Suppressor macrophage (primary cell): ENCODE data around the gene TMEM74B.
"Not testable (repeated sequence)": the region's sequence is repeated elsewhere in the genome, so short reads cannot be mapped to it uniquely, and the experiment has no call there.

Experiments used
- DNase-seq, 4 experiments: peaks; one replicate each; pipeline ENCODE4 v3.0.0-alpha.2; 2020 to 2022
- total RNA-seq, 17 experiments: gene quantifications; one replicate each; lab custom pipeline; 2026; ENCODE audit warnings: mixed read lengths in 6 of 17, inconsistent platforms in 3 of 17; lab: John Stamatoyannopoulos, UW

Gene TMEM74B
- 0 to 1.2 (median 0.05) reads per million in 17 experiments for total RNA-seq

DNA sequence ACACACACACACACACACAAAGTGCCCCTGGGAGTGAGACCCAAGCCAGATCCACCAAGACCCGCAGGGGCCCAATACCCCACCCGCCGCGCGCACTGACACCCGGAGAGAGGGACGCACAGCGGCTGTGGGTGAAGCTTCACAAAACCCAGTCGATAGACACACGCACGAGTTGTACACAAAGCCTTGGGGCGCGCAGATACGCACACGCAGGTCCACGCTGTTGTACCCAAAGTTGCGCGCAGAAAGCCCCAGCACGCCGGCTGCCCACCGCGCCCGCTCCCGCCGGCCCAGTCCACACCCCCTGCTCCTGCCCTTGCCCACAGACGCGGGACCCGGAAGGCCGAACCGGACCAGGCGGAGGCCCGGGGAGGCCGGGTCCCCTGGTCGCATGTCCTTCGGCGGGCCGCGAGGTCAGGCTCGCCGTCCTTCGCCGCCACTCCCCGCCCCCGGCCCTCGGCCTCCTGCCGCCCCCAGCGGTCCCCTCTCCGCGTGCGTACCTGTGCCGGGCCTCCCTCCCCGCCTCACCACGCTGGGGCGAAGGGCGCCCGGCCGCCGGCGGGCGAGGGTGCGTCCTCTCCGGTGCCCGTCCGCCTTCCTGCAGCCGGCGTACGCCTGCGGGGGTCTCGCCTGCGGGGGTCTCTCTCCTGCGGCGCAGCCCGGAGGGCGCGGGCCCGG, at the start of gene TMEM74B:
Gene TMEM74B (minus strand): TSS at position 344 of the 678 bp plus-strand sequence. CDS start 1,180 bp downstream, outside the sequence.
- peak in 1 of 4 experiments; percentile 14 for DNase-seq

DNA sequence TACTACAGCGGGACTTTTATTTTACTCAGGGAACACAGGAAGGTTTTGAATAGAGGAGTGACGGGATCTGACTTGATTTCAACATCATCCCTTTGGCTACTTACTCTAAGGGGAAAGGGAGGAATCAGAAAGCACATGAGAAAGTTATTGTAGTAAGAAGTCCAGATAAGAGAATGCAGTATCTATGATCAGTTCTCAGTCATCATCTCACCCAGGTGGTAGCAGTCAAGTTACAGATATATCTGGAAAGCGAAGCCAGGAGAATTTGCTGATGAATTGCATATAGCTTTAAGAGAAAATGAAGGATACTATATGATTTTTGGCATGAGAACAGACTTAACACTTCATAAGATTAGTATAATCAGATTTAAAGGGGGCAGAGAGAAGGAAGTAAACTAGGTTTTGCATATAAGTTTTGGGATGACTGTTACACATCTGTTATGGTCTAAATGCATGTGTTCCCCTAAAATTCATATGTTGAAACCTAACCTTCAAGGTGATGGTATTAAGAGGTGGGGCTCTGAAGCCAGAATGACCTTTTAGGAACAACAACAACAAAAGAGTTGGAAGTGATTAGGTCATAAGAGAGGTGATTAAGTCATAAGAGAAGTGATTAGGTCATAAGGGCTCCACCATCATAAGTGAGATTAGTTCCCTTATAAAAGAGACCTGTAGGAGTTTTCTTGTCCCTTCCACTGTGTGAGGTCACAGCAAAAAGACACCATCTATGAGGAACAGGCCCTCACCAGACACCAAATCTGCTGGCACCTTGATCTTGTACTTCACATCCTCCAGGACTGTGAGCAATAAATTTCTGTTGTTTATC, 47.7 kb upstream of the TMEM74B start:
- DNase-seq: peak in 1 of 4 experiments; percentile 17

DNA sequence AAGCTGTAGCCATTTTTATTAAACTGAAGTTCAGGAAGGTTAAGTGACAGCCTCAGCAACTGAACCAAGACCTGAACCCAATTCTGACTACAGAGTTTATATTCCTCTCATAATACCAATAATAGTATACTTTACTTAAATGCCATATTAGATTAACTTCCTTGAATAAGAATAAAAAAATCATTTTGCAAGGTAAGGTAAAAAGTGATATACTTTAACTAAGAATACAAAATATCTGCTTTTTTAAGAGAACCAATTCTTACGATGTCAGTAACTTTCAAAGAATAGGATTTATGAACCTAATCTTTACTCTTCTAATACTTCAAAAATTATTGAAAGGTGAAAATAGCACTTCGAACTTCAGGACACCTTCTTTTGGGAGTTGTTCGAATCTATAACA, 44.8 kb upstream of the TMEM74B start:
- DNase-seq: no peak

DNA sequence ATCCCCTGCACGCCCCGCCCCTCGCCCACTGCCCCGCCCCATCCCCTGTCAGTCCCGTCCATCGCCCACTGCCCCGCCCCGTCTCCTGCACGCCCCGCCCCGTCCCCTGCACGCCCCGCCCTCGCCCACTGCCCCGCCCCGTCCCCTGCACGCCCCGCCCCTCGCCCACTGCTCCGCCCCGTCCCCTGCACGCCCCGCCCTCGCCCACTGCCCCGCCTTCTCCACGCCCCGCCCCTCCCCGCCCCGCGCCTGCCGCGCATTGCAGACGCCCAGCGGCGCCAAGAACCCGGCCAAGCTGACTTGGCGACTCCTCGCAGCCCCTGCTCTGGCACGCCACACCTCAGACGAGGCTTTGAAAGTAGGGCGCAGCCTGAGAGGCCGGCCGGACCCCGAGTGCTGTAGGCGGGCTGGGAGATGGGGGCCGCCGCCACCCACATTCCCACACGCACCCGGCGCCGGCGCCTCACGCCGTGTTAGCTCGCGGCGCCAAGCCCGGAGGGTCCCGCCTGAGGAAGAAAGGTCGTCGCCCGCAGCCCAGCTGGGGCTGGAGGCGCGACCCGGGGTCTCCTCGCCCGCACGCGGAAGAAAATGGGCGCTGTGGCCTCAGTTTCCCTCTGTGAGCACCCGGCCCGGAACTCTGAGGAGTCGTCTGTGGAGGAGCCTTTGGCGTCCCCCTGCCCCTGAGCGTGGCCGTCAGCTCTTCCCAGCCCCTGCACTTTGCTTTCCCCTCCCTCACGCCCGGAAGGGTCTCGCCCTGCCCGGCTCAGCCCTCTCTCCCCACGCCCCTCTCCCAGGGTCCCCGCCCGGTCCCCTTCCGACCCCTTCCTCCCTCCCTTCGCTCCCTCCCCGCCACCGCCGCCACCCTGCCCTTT, 41.2 kb upstream of the TMEM74B start, which contains the start of gene RAD21L1:
Gene RAD21L1 (plus strand): TSS at position 262 of the 872 bp plus-strand sequence. CDS start 2,410 bp downstream, outside the sequence.
- DNase-seq: peak; percentile 56 to 89 (median 79)

DNA sequence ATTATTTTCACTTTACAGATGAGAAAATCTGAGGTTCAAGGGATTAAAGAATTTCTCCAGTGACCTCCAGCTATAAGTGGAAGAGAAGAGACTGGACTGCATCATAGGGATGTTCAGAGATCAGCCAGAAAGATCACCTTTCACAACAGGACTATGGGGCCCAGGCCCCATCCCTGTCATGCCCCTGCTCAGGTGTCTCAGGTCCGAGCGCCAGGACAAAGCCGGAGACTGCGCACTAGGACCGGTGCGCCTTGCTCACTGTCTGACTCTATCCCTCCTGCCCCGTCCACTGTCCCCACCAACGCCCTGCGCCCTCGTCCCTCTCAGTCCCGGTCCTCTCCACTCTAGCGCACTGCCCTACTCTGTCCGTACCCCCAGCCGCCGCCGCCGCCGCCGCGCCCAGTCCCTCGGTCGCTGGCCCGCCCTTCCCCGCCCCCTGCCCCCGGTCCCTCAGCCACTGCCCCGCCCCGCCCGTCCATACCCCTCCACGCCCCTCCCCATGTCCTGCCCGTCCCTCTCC, 40.5 kb upstream of the TMEM74B start:
- DNase-seq: no peak

DNA sequence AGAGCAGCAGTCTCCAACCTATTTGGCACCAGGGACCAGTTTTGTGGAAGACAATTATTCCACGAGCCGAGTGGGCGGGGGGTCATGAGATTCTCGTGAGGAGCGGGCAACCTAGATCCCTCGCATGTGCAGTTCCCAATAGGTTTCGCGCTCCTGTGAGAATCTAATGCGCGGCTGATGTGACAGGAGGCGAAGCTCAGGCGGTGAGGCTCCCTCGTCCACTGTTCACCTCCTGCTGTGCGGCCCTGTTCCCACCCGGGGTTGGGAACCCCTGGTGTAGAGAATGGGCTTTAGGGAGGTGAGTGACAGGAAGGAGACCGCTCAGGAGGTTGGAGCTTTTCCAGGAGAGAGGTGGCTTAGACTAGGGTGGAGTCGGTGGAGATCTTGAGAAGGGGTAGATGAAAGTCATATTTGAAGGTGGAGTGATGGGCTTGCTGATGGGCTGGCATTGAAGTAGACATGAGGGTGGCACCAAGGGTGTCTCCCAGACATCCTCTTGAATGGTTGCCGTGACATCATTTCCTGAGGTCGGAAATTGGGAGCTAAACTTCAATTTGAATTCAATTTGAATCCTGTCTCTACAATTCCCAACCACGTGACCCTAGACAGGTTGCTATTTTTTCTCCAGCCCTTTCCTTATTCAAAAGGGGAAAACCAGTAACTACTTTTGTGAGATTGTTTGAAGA, 39.6 kb upstream of the TMEM74B start:
- no peak for DNase-seq

DNA sequence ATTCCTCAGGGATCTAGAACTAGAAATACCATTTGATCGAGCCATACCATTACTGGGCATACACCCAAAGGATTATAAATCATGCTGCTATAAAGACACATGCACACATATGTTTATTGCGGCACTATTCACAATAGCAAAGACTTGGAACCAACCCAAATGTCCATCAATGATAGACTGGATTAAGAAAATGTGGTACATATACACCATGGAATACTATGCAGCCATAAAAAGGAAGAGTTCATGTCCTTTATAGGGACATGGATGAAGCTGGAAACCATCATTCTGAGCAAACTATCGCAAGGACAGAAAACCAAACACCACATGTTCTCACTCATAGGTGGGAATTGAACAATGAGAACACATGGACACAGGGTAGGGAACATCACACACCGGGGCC, 38.0 kb upstream of the TMEM74B start:
- not testable (repeated sequence) for DNase-seq

DNA sequence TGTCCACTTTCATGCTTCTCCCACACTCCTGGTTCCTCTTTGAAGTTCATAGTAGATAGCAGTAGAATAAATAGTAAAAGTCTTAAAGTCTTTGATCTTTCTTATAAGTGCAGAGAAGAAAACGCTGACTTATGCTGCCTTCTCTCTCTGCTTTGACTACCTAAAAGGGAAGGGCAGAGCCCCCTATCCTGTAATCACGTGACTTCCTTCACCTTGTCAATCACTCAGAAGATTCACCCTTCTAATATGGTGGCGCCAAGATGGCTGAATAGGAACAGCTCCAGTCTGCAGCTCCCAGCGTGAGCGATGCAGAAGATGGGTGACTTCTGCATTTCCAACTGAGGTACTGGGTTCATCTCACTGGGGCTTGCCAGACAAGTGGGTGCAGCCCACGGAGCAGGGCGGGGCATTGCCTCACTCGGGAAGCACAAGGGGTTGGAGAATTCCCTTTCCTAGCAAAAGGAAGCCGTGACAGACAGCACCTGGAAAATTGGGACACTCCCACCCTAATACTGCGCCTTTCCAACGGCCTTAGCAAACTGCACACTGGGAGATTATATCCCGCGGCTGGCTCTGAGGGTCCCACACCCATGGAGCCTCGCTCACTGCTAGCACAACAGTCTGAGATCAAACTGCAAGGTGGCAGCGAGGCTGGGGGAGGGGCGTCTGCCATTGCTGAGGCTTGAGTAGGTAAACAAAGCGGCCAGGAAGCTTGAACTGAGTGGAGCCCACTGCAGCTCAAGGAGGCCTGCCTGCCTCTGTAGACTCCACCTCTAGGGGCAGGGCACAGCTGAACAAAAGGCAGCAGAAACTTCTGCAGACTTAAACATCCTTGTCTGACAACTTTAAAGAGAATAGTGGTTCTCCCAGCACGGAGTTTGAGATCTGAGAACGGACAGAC, 32.0 kb upstream of the TMEM74B start:
- not testable (repeated sequence) for DNase-seq

DNA sequence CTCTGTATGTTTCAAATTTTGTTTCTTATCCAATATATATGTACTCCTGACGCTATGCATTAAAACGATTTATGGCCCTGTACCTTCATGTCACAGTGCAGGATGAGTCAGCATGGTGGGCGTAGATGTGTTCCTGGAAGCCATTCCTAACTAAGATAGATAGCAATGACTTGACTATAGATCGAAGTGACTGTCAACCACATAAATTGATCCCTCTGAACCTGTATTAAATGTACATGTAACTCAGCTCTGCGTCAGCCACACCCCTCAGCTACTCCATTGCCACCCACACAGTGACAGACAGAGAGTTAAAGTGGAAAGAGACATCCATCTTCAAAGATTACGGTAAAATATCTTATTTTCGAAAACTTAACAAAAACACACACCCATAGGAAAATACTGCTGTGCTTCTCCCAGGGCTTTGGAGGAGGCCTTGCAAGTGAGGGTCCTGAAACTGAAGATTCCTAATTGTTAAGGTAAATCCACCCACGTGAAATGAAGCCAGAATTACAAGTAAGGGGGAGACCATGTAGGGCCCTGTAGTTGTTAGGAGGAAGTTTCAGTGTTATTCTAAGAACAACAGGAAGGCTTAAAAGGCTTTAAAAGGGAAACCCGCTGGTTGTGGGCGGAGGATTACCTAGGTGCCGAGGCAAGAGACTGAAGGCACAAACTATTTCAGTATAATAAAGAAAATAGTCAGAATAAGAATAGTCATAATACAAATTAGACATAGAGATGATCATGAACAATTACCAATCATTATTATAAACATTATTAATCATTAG, 30.8 kb upstream of the TMEM74B start:
- DNase-seq: peak in 3 of 4 experiments; percentile 31 to 53 (median 43)

DNA sequence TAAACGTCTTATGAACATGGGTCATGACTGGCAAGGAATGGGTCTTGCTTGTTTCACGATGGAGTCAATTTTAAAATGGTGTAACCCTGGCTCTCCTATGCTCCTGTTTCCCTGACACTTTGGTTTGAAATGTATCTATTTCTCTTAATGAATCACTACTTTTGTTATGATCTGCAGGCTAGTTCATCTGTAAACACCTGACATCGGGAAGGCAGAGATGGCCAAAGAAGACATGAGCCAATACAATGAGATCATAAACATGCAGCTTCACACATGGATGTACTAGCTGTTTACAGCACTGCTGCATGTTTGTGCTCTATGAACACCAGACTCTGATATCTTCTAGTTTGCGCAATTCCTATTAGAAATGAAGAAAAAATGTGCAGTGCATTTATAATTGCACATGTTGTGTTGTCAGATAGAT, 30.1 kb upstream of the TMEM74B start:
- no peak for DNase-seq

DNA sequence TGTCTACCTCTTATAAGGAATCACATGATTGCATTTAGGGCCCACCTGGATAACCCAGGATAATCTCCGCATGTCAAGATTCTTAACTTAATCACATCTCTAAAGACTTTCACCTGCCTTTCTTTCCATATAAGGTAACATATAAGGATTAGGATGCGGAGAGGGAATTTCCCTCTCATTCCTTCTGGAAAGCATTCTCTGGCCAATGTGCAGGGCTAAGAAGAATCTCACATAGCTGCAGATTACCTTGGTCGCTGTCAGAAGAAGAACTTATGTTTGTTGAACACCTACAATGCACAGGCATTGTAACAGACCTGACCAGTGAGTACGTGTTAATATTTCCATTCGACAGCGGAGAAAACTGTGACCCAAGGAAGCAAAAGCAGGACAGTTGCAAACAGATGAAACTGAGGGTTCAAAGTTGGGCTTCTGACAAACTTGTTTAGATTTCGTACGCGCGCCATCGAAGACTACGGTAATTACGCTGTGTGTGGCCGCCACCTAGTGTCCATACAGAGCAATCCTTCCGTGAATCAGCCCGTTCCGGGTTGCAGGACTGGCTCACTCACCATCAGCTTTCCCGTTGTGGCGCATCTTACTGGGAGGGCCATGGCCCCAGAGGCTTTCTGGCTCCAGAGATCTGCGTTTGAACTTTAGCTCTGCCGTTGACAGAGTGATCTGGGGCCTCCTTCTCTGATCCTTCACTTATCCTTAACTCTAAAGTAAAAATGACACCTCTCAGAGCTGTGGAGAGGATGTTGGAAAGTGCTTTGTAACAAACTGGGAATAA, 28.0 kb upstream of the TMEM74B start:
- DNase-seq: peak; percentile 80 to 89 (median 82)

DNA sequence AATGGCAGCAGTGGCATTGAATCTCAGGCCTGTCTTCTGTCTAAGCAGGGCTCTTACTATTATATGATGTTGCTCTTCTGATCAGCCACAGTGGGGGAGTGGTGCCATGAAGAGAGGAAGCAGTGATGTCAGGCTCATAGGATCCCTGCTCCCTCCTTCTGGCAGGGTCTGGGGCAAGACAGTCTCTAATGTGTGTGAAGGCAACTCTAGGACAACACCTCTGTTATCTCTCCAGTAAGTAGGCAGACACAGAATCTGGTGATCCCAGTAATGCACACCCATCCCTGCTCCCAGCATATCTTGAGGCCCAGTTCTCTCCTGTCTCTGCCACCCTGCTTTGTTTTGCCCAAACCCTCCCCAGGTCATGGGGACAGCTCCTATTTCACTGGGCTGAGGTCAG, 27.2 kb upstream of the TMEM74B start:
- peak; percentile 65 to 78 (median 72) for DNase-seq

DNA sequence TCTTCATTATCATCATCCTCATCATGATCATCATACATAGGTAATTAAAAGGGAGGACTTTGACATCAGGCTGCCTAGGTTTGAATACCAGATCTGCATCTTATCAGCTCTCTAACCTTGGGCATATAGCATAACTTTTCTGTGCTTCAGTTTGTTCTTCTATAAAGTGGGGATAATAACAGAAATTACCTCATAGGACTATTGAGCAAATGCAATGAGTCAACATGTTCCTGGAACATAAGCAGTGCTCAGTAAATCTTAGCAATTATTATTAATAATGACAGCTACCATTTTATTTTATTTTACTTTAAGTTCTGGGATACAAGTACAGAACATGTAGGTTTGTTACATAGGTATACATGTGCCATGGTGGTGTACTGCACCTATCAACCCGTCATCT, 25.7 kb upstream of the TMEM74B start:
- peak in 2 of 4 experiments; percentile 42 to 50 for DNase-seq

DNA sequence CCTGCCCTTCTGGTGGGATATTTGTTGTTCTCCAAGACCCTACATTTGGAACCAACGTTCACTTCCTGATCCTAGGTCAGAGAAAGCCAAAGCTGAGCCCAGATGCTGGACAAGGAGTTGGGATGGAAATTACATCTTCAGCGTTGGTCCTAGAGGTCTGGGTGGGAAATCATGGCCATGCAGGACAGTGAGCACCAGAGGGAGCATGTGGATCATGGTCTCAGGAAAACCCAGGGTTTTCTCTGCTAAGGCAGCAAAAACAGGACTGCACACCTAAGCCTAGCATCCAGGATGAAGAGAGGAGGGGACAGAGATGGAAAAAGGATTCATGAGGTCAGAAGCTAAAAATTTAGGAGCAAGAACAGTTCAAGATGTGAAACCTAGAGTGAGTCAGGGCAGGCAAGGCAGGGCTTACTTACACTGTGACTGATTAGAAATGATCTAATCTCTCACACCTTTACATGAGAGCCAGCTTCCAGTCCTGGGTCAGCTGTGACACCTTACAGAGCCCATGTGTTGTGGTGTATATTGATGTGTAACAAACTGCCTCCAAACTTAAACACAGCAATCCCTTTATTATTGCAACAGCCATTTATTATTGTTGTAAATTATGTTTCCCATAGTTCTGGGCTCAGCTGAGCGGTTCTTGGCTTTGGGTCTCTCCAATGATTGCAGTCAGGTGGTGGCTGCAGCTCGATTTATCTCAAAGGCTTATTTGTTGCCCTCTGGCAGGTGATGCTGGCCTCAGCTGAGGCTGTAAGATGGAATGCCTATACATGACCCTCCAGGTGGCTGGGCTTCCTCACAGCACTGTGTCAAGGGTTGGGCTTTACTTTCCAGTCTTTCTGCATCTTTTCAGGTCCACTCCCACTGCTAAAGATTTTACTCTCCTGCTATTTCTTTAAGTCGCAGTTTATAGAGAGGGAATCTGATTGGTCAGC, 24.9 kb upstream of the TMEM74B start:
- DNase-seq: no peak

DNA sequence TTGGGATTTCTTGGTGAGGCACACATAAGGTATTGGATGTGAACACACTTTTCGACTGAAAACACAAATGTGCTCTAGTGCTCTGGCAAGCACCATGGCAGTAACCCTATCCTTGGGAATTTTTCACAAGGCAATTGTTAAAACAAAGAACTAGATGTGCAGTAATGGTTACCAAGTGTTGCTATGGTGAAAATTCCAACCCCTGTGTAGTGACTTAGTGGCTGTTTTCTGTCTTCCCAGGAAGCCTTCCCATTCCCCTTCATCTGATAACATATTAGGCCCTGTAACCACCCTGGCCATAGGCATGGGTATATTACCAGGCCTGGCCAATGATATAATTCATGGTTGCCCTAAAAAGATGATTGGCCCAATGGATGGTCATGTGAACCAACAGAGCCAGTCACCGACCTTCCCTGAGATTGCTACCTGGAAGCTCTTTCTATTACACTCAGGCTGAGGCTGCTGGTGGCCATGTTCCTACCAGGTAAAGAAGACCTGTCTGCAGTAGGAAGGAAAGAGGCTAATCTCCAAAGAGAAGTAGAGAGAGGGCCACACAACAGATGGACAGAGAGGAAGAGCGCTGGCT, 22.6 kb upstream of the TMEM74B start:
- no peak for DNase-seq

DNA sequence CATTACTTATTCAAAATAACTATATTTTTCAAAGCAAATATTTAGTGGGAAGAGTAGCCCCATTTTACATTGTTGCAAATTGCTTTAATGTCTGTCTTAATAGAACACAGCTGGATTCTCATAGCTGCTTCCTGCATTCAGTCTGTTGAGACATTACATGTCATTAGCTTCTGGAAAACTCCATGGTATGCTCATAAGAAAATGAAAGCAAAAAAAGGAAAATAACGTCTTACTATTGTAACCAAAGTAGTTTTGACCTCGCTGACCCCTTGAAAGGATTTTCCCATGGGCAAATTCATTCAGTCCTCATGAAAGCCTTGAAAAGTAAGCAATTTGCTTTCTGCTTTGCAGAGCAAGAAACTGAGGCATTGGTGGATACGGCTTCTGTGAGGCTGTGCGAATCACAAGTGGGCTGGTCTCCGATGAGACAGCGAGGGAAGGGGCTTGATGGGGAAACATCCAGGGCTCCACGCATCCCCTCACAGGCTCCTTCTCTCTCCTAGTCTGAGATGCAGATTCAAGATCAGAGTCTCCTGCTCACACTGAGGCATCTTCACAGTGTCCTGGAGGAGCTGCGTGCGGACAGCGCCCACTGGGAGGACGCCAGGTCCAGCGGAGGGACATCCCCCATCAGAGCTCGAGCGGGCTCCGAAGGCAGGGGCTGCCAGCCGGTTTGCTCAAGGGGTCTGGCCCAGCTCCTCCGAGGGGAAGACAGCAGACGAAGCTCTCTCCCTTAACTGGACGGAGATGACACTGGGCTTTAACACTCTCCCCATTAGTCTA, 21.8 kb upstream of the TMEM74B start:
- DNase-seq: no peak
